HepG2 (cell line): ENCODE results near the gene DHX57. TPM values are rescaled to one million over a fixed set of nuclear protein-coding genes. Genes with fewer than 3 reads are reported as not detected.
"Not testable (repeated sequence)": the region's sequence is repeated elsewhere in the genome, so short reads cannot be mapped to it uniquely, and the experiment has no call there.

ENCODE experiments used
- ATAC-seq: fragments of 200-7000 bp; cut with Tn5 transposase; 3 replicates; pipeline ENCODE4 v1.9.1; 2020; ENCODE audit warnings: mild to moderate bottlenecking, moderate library complexity
- BruUV-seq: library from RNA; stranded (reverse); fragments of 400-500 nt; replicated peaks from 2 replicates; lab custom pipeline; 2021; lab: Mats Ljungman, UMichigan
- CTCF ChIA-PET: fragments of 300-600 bp; formaldehyde crosslinking; extraction: SDS; loops from one replicate; lab custom pipeline; 2021; ENCODE audit warnings: low total read pairs, inconsistent platforms, low intra/inter-chr PET ratio; lab: Yijun Ruan, JAX
- POLR2A ChIA-PET: fragments of 350-600 bp; sonication (Branson Sonifier 250); formaldehyde crosslinking; loops from one replicate; lab custom pipeline; 2020; ENCODE audit warnings: antibody characterized with exemption, inconsistent platforms; lab: Yijun Ruan, JAX
- DNase-seq: peaks from one replicate; pipeline ENCODE4 v3.0.0-alpha.2; 2015; ENCODE audit warnings: low spot score
- FAIRE-seq: peaks from 3 replicates; lab custom pipeline; 2011; peaks lifted over from hg19 to GRCh38; lab: Jason Lieb, UNC
- H2AFZ ChIP-seq: one replicate; pipeline ENCODE4 v1.6.1; 2011; ENCODE audit warnings: low read length, inconsistent platforms
- H3K27ac ChIP-seq: fragments of 300-600 bp; 3 replicates; pipeline ENCODE4 v1.8.0; 2011; ENCODE audit warnings: mixed run types, mild to moderate bottlenecking, mixed read lengths, low read length, inconsistent platforms; ENCODE audit not compliant: insufficient read depth; ENCODE audit errors: extremely low read length
- H3K27me3 ChIP-seq, 2 experiments: fragments of 200-600 bp in 1 of 2; 2 replicates in 1 of 2; 3 replicates in 1 of 2; pipeline versions ENCODE4 v1.6.0 to v1.8.0; 2011; ENCODE audit warnings: low read length in 2 of 2, mild to moderate bottlenecking in 2 of 2, moderate library complexity in 2 of 2, inconsistent platforms in 1 of 2; ENCODE audit not compliant: insufficient read depth in 2 of 2, control insufficient read depth in 1 of 2
- H3K36me3 ChIP-seq, 2 experiments: fragments of 200-600 bp in 1 of 2; replicated peaks in 1 of 2; 2 replicates in 1 of 2; 3 replicates in 1 of 2; pipeline versions ENCODE4 v1.5.1 to v1.8.0; 2011; ENCODE audit warnings: low read length in 2 of 2, inconsistent platforms in 1 of 2; ENCODE audit not compliant: insufficient read depth in 2 of 2, control insufficient read depth in 1 of 2
- H3K4me1 ChIP-seq: 2 replicates; pipeline ENCODE4 v1.5.1; 2012; ENCODE audit warnings: low read length, inconsistent platforms; ENCODE audit not compliant: insufficient read depth
- H3K4me2 ChIP-seq: 2 replicates; pipeline ENCODE4 v1.6.0; 2011; ENCODE audit warnings: low read depth, low read length, inconsistent platforms
- H3K4me3 ChIP-seq, 3 experiments: fragments of 200-600 bp in 1 of 3; sonication (generic), shearing (Covaris generic) in 1 of 3; replicated peaks in 1 of 3; 2 replicates each; pipeline ENCODE4 v1.5.1; 2011 to 2016; ENCODE audit warnings: low read length in 3 of 3, inconsistent platforms in 2 of 3, low read depth in 2 of 3, mild to moderate bottlenecking in 2 of 3, control low read depth in 1 of 3, mixed read lengths in 1 of 3; ENCODE audit not compliant: insufficient read depth in 1 of 3
- H3K79me2 ChIP-seq: one replicate; pipeline ENCODE4 v1.6.1; 2011; ENCODE audit warnings: low read length, inconsistent platforms; ENCODE audit not compliant: insufficient read depth
- H3K9ac ChIP-seq: 2 replicates; pipeline ENCODE4 v1.6.0; 2011; ENCODE audit warnings: mild to moderate bottlenecking, low read depth, low read length, inconsistent platforms; ENCODE audit not compliant: insufficient read depth
- H3K9me3 ChIP-seq: 2 replicates; pipeline ENCODE4 v1.5.1; 2012; ENCODE audit warnings: mild to moderate bottlenecking, low read length
- H4K20me1 ChIP-seq: 2 replicates; pipeline ENCODE4 v1.6.0; 2011; ENCODE audit warnings: inconsistent platforms, mild to moderate bottlenecking, low read length, moderate library complexity; ENCODE audit not compliant: insufficient read depth
- CENPX ChIP-seq: sonication (generic); formaldehyde crosslinking; IDR thresholded peaks from 2 replicates; pipeline ENCODE4 v1.9.0; 2021; ENCODE audit warnings: mild to moderate bottlenecking, missing genetic modification reagents, moderate library complexity
- CREB1 ChIP-seq, 2 experiments: fragments of 450-650 bp in 1 of 2; IDR thresholded peaks; 2 replicates each; pipeline ENCODE4 v1.6.1; 2016 to 2017; ENCODE audit warnings: control low read depth in 1 of 2, mild to moderate bottlenecking in 1 of 2, missing compliant biosample characterization in 1 of 2, missing genetic modification characterization in 1 of 2
- EED ChIP-seq: sonication (generic); formaldehyde crosslinking; IDR thresholded peaks from 2 replicates; pipeline ENCODE4 v1.5.0; 2020; ENCODE audit warnings: mild to moderate bottlenecking, missing genetic modification reagents
- FOXP1 ChIP-seq, 2 experiments: fragments of 450-650 bp in 1 of 2; IDR thresholded peaks; 2 replicates each; pipeline ENCODE4 v1.6.1; 2017 to 2018; ENCODE audit warnings: antibody characterized with exemption in 1 of 2
- HNF4A ChIP-seq: sonication (generic); formaldehyde crosslinking; IDR thresholded peaks from 2 replicates; pipeline ENCODE4 v1.4.0; 2020; ENCODE audit warnings: missing genetic modification reagents
- LCORL ChIP-seq, 2 experiments: fragments of 450-650 bp in 1 of 2; sonication (generic) in 1 of 2; formaldehyde crosslinking in 1 of 2; IDR thresholded peaks; 2 replicates each; pipeline versions ENCODE4 v1.5.0 to v1.6.1; 2017 to 2020; ENCODE audit warnings: antibody characterized with exemption in 1 of 2, missing genetic modification reagents in 1 of 2
- MAX ChIP-seq: IDR thresholded peaks from 2 replicates; pipeline ENCODE4 v1.6.1; 2012; ENCODE audit warnings: inconsistent platforms
- NR2F6 ChIP-seq, 2 experiments: IDR thresholded peaks; 2 replicates each; pipeline ENCODE4 v1.6.1; 2016; ENCODE audit warnings: antibody characterized with exemption in 1 of 2, mild to moderate bottlenecking in 1 of 2
- SAP130 ChIP-seq: IDR thresholded peaks from 2 replicates; pipeline ENCODE4 v1.6.1; 2016; ENCODE audit warnings: low read depth
- THAP11 ChIP-seq: IDR thresholded peaks from 2 replicates; pipeline ENCODE4 v1.6.1; 2016; ENCODE audit warnings: missing biosample characterization, missing genetic modification reagents
- ZFP36L1 ChIP-seq: sonication (generic); formaldehyde crosslinking; IDR thresholded peaks from 2 replicates; pipeline ENCODE4 v1.8.0; 2022; ENCODE audit warnings: mild to moderate bottlenecking, missing genetic modification reagents, moderate library complexity
- ZNF605 ChIP-seq: sonication (generic); formaldehyde crosslinking; IDR thresholded peaks from 2 replicates; pipeline ENCODE4 v1.8.0; 2022; ENCODE audit warnings: mild to moderate bottlenecking, missing genetic modification reagents
- WGBS: methylation state at CpG from one replicate; pipeline ENCODE4 v1.1.6; 2017; ENCODE audit warnings: low lambda C conversion rate; 5-methylcytosine and 5-hydroxymethylcytosine counted together
- in situ Hi-C: cut with HindIII; loops from 2 replicates; pipeline ENCODE4 v1.10.0; 2017; ENCODE audit warnings: low pct_unique_long_range_greater_than_20kb; ENCODE audit not compliant: extremely low pct_ligation_motif_present
- intact Hi-C: fragments of 100-400 bp; cut with micrococcal nuclease; formaldehyde crosslinking; loops from one replicate; pipeline ENCODE4 v1.10.0; 2022; ENCODE audit not compliant: unreplicated experiment
- polyA plus RNA-seq, 8 experiments: library from polyadenylated mRNA; depleted of rRNA in 3 of 8; stranded (reverse) in 7 of 8; unstranded in 1 of 8; fragments of >200 nt; fragmentation: Illumina TruSeq in 4 of 8; extraction: Trizol in 4 of 8; gene quantifications; 2 replicates each; pipeline versions ENCODE4 v1.2.1 to v1.2.3, GENCODE V29; 2011 to 2016; ENCODE audit warnings: low read depth in 4 of 8, missing spikeins in 1 of 8, mixed read lengths in 1 of 8; ENCODE audit not compliant: insufficient read depth in 1 of 8
- total RNA-seq, 5 experiments: library from RNA; depleted of rRNA; stranded (reverse); fragments of >200 nt; fragmentation: Illumina TruSeq; extraction: Trizol; gene quantifications; 2 replicates each; pipeline ENCODE4 v1.2.3, GENCODE V29; 2016; ENCODE audit warnings: low read depth in 1 of 5
- TF ChIP-seq, protein P1 (sequence below): sonication (generic); formaldehyde crosslinking; conservative IDR thresholded peaks from 2 replicates; pipeline ENCODE4 v1.4.0; 2020; ENCODE audit warnings: mild to moderate bottlenecking, missing genetic modification reagents, moderate library complexity

The DHX57 gene
- total and polyA plus RNA-seq, 2 of the 13 experiments (the other 11 are each of a cell fraction or from before 2014, with no cell fraction given) = 9.2 to 24.2 TPM

GRCh38 chr2:38795016-38795415 is 80.7 kb downstream of the DHX57 start:
- TF ChIP-seq THAP11 (CRISPR knock-in tag) = 0 out of 2 replicates have a peak, but pooled peaks have one; percentile 14
- H3K9me3 ChIP-seq; H3K36me3 ChIP-seq; ATAC-seq; FAIRE-seq; H2AFZ ChIP-seq; BruUV-seq; H4K20me1 ChIP-seq; H3K4me3 ChIP-seq; H3K27me3 ChIP-seq; in situ Hi-C loops; DNase-seq; H3K79me2 ChIP-seq; CTCF ChIA-PET; H3K9ac ChIP-seq; intact Hi-C loops; TF ChIP-seq FOXP1 (IDR thresholded peaks at IDR 0.05): not testable (repeated sequence)
- 0 out of 2 replicates have a peak, but pooled peaks have one; percentile 2 for TF ChIP-seq FOXP1 (CRISPR knock-in tag; IDR thresholded peaks at IDR 0.05)
- H3K4me1 ChIP-seq = peaks cover 35% of the 10 kb centered on the region
- H3K27ac ChIP-seq = peak overlapping the region; percentile 3
- POLR2A ChIA-PET = interaction anchor here (2.9 kb wide), 1 partner anchor 43 kb away, joined by 14 read pairs; the partner anchor contains the start of gene SRSF7
- H3K4me2 ChIP-seq = peak overlapping the region; percentile 60; the same call in 1 of the 2 replicates
- WGBS = 84% methylated on average over 7 of the region's 7 CpGs

GRCh38 chr2:38794235-38794946 is 81.3 kb downstream of the DHX57 start:
- intact Hi-C loops = no loop called here
- WGBS = 20% methylated on average over 7 of the region's 7 CpGs
- in situ Hi-C loops = no loop called here
- ATAC-seq (peak; percentile 83), FAIRE-seq (peak; percentile 48), DNase-seq (peak; percentile 39)
- Histone ChIP-seq H3K9me3 (no peaks in the 10 kb centered on the region), H3K79me2 (no peaks in the 10 kb centered on the region), H3K36me3 (peaks cover 0 to 5% of the 10 kb centered on the region in 2 experiments; a peak in 1 of 5 replicates), H3K27ac (peak overlapping the region; percentile 3), H3K4me3 (peak overlapping the region in 1 of 3 experiments; percentile 1; a peak in 1 of 6 replicates), H3K9ac (peak overlapping the region; percentile 3; the same call in 1 of the 2 replicates), H3K27me3 (no peaks in the 10 kb centered on the region), H2AFZ (peak overlapping the region; percentile 88), H3K4me1 (peaks cover 40% of the 10 kb centered on the region), H3K4me2 (peak overlapping the region; percentile 60), H4K20me1 (no peaks in the 10 kb centered on the region)
- no TSS peak for BruUV-seq
- POLR2A ChIA-PET = interaction anchor here (2.9 kb wide), 1 partner anchor 43 kb away, joined by 14 read pairs; the partner anchor contains the start of gene SRSF7
- CTCF ChIA-PET = no interaction called here
- TF ChIP-seq LCORL (IDR thresholded peaks at IDR 0.05) = no peak
- peak; percentile 38; the same call in 1 of the 2 replicates for TF ChIP-seq LCORL (CRISPR knock-in tag; IDR thresholded peaks at IDR 0.05)
- no peak for TF ChIP-seq NR2F6 (IDR thresholded peaks at IDR 0.05)
- TF ChIP-seq NR2F6 (CRISPR knock-in tag; IDR thresholded peaks at IDR 0.05) = 0 out of 2 replicates have a peak, but pooled peaks have one; percentile 10
- no peak for TF ChIP-seq CREB1 (IDR thresholded peaks at IDR 0.05)
- peak; percentile 8; the same call in 1 of the 2 replicates for TF ChIP-seq CREB1 (CRISPR knock-in tag; IDR thresholded peaks at IDR 0.05)
- TF ChIP-seq MAX = 0 out of 2 replicates have a peak, but pooled peaks have one; percentile 20
- TF ChIP-seq SAP130 (CRISPR knock-in tag) = peak; percentile 41; the same call in 1 of the 2 replicates
- TF ChIP-seq ZNF605 (CRISPR knock-in tag) = peak; percentile 54; the same call in 1 of the 2 replicates
- TF ChIP-seq HNF4A (CRISPR knock-in tag) = peak; percentile 31; the same call in 1 of the 2 replicates
- peak; percentile 54; the same call in 1 of the 2 replicates for TF ChIP-seq ZFP36L1 (CRISPR knock-in tag)
- TF ChIP-seq, protein P1, sequence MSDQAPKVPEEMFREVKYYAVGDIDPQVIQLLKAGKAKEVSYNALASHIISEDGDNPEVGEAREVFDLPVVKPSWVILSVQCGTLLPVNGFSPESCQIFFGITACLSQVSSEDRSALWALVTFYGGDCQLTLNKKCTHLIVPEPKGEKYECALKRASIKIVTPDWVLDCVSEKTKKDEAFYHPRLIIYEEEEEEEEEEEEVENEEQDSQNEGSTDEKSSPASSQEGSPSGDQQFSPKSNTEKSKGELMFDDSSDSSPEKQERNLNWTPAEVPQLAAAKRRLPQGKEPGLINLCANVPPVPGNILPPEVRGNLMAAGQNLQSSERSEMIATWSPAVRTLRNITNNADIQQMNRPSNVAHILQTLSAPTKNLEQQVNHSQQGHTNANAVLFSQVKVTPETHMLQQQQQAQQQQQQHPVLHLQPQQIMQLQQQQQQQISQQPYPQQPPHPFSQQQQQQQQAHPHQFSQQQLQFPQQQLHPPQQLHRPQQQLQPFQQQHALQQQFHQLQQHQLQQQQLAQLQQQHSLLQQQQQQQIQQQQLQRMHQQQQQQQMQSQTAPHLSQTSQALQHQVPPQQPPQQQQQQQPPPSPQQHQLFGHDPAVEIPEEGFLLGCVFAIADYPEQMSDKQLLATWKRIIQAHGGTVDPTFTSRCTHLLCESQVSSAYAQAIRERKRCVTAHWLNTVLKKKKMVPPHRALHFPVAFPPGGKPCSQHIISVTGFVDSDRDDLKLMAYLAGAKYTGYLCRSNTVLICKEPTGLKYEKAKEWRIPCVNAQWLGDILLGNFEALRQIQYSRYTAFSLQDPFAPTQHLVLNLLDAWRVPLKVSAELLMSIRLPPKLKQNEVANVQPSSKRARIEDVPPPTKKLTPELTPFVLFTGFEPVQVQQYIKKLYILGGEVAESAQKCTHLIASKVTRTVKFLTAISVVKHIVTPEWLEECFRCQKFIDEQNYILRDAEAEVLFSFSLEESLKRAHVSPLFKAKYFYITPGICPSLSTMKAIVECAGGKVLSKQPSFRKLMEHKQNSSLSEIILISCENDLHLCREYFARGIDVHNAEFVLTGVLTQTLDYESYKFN = peak; percentile 50
- no peak for TF ChIP-seq CENPX
- no peak for TF ChIP-seq EED (CRISPR knock-in tag)
